GM23248 (cell line): ENCODE data around the gene PSG4.
"Not testable (repeated sequence)": the region's sequence is repeated elsewhere in the genome, so short reads cannot be mapped to it uniquely, and the experiment has no call there.

ENCODE experiments used
- EZH2 ChIP-seq: fragments of 200-600 bp; sonication (generic); IDR thresholded peaks from 2 replicates; pipeline ENCODE4 v1.6.1; 2018; ENCODE audit warnings: antibody characterized with exemption, mild to moderate bottlenecking; ENCODE audit not compliant: insufficient read depth, poor library complexity, severe bottlenecking
- EZH2phosphoT487 ChIP-seq: fragments of 200-600 bp; sonication (generic); IDR thresholded peaks from 2 replicates; pipeline ENCODE4 v1.6.1; 2018; ENCODE audit warnings: antibody characterized with exemption, moderate library complexity, mild to moderate bottlenecking, low read depth; ENCODE audit not compliant: insufficient read depth

- TF ChIP-seq EZH2, EZH2phosphoT487: not testable (repeated sequence)
These were observed 36.8 kb upstream of the PSG4 start for GRCh38 chr19:43242211-43242610.
